WTC11 (cell line): ENCODE measurements around the gene IFIH1. TPM values are rescaled to one million over a fixed set of nuclear protein-coding genes. Genes with fewer than 3 reads are reported as not detected.

Experiments
- ATAC-seq: fragments of 200-7000 bp; cut with Tn5 transposase; 2 replicates; pipeline ENCODE4 v1.10.0; 2021; ENCODE audit warnings: mild to moderate bottlenecking, moderate library complexity
- CTCF ChIA-PET: fragments of 300-600 bp; sonication (Branson Sonifier 250); formaldehyde crosslinking; loops from one replicate; lab custom pipeline; 2021; ENCODE audit warnings: antibody characterized with exemption; lab: Charles Lee
- POLR2A ChIA-PET: fragments of 350-600 bp; sonication (Branson Sonifier 250); formaldehyde crosslinking; loops from one replicate; lab custom pipeline; 2021; ENCODE audit warnings: antibody characterized with exemption; lab: Charles Lee
- DNase-seq: peaks from one replicate; pipeline ENCODE4 v3.0.0; 2021; ENCODE audit warnings: low spot score
- H3K27ac Mint-ChIP-seq: 2 replicates; pipeline ENCODE4 v1.8.0; 2021; ENCODE audit warnings: mixed read lengths
- H3K27me3 Mint-ChIP-seq: 2 replicates; pipeline ENCODE4 v1.8.0; 2021; ENCODE audit warnings: low read depth, mild to moderate bottlenecking, moderate library complexity, mixed read lengths
- H3K36me3 Mint-ChIP-seq: 2 replicates; pipeline ENCODE4 v1.8.0; 2021; ENCODE audit warnings: mixed read lengths
- H3K4me1 Mint-ChIP-seq: 2 replicates; pipeline ENCODE4 v1.8.0; 2022; ENCODE audit warnings: mixed read lengths
- H3K4me3 Mint-ChIP-seq: 2 replicates; pipeline ENCODE4 v1.8.0; 2021; ENCODE audit warnings: mild to moderate bottlenecking, moderate library complexity, mixed read lengths
- H3K9me3 Mint-ChIP-seq: 2 replicates; pipeline ENCODE4 v1.8.0; 2021; ENCODE audit warnings: mixed read lengths
- JAZF1 ChIP-seq: fragments of 250-450 bp; sonication (Bioruptor Pico); IDR thresholded peaks from 2 replicates; pipeline ENCODE4 v1.9.0; 2021; ENCODE audit warnings: moderate library complexity, mild to moderate bottlenecking, inconsistent platforms
- OVOL2 ChIP-seq: fragments of 250-450 bp; sonication (Bioruptor Pico); IDR thresholded peaks from 2 replicates; pipeline ENCODE4 v1.9.0; 2021; ENCODE audit warnings: mild to moderate bottlenecking, borderline replicate concordance
- ZBTB21 ChIP-seq: sonication (generic); formaldehyde crosslinking; IDR thresholded peaks from 2 replicates; pipeline ENCODE4 v1.8.1; 2023; ENCODE audit warnings: mild to moderate bottlenecking, missing genetic modification reagents, borderline replicate concordance
- ZNF121 ChIP-seq: sonication (generic); formaldehyde crosslinking; IDR thresholded peaks from 2 replicates; pipeline ENCODE4 v1.8.0; 2023; ENCODE audit warnings: missing genetic modification reagents
- ZNF219 ChIP-seq: sonication (generic); formaldehyde crosslinking; IDR thresholded peaks from 2 replicates; pipeline ENCODE4 v1.8.0; 2023; ENCODE audit warnings: missing genetic modification reagents, mild to moderate bottlenecking, borderline replicate concordance
- total RNA-seq: library from RNA; stranded (reverse); gene quantifications from 3 replicates; pipeline ENCODE4 v1.2.3, GENCODE V29; 2021
- TF ChIP-seq, protein P1 (sequence below): fragments of 200-600 bp; IDR thresholded peaks from 2 replicates; pipeline ENCODE4 v1.8.0; 2022; ENCODE audit warnings: antibody characterized with exemption
- TF ChIP-seq, protein P2 (sequence below): sonication (generic); formaldehyde crosslinking; IDR thresholded peaks from 2 replicates; pipeline ENCODE4 v1.8.1; 2023; ENCODE audit warnings: mild to moderate bottlenecking, moderate library complexity, missing genetic modification reagents
- TF ChIP-seq, protein P3 (sequence below): fragments of 250-450 bp; sonication (Bioruptor Pico); IDR thresholded peaks from 2 replicates; pipeline ENCODE4 v1.9.0; 2021; ENCODE audit warnings: moderate library complexity, mild to moderate bottlenecking, inconsistent platforms, borderline replicate concordance
- TF ChIP-seq, protein P4 (sequence below): sonication (generic); formaldehyde crosslinking; IDR thresholded peaks from 2 replicates; pipeline ENCODE4 v1.8.0; 2022; ENCODE audit warnings: mild to moderate bottlenecking, missing genetic modification reagents
- TF ChIP-seq, protein P5 (sequence below): fragments of 250-450 bp; sonication (Bioruptor Pico); IDR thresholded peaks from 2 replicates; pipeline ENCODE4 v1.9.0; 2021; ENCODE audit warnings: mild to moderate bottlenecking
- TF ChIP-seq, protein P6 (sequence below): sonication (generic); formaldehyde crosslinking; IDR thresholded peaks from 2 replicates; pipeline ENCODE4 v1.8.1; 2023; ENCODE audit warnings: mild to moderate bottlenecking, missing genetic modification reagents, moderate library complexity
- TF ChIP-seq, protein P7 (sequence below): sonication (generic); formaldehyde crosslinking; IDR thresholded peaks from 2 replicates; pipeline ENCODE4 v1.8.0; 2022; ENCODE audit warnings: mild to moderate bottlenecking, missing genetic modification reagents
- TF ChIP-seq, protein P8 (sequence below): sonication (generic); formaldehyde crosslinking; IDR thresholded peaks from 2 replicates; pipeline ENCODE4 v1.8.0; 2022; ENCODE audit warnings: mild to moderate bottlenecking, missing genetic modification reagents
- TF ChIP-seq, protein P9 (sequence below): sonication (generic); formaldehyde crosslinking; IDR thresholded peaks from 2 replicates; pipeline ENCODE4 v1.8.1; 2023; ENCODE audit warnings: mild to moderate bottlenecking, missing genetic modification reagents

IFIH1 gene
- total RNA-seq, 1 experiment from 2014 or later, result 1.3 TPM

DNA sequence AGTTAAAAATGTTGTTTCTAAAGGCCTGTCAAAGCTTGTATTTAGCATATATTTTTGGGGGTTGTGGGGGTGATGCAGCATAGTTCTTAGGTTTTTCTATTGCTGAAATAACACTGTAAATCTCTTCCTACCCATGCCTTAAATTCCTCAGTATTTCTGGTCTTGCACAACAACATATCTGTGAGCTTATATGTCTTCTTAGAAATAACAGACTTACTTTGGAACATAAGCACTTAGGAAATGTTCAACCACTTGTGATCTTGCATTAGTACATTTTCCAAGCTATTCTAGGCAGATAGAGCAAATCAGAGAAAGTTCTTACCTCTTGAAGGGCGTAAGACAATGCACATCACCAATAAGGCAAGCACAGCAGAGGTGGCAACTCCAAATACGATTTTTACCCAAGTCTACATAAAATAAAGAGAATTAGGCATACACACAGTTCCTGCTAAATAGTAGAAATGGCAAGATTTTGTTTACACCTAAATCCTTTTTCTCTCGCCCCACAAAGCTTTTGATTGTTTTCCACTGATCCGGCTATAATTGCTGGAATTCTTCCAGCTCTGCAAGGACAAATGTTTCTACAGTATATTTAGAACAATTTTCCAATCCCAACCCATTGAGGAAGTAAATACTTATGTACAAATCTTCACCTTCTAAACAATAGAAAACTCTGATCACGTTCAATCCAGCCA lies 75.8 kb downstream of the IFIH1 start:
- ChIA-PET CTCF (interaction anchor here (0.7 kb wide), 1 partner anchor 38 kb away, joined by 3 read pairs; no protein-coding TSS in a partner anchor), POLR2A (interaction anchor here (0.7 kb wide), 1 partner anchor 37 kb away, joined by 3 read pairs; no protein-coding TSS in a partner anchor)
- no peaks in the 10 kb centered on the region for H3K9me3 Mint-ChIP-seq
- no peaks in the 10 kb centered on the region for H3K36me3 Mint-ChIP-seq
- no peak overlapping the region for H3K4me3 Mint-ChIP-seq
- DNase-seq (no peak), ATAC-seq (no peak)
- no peak overlapping the region for H3K27ac Mint-ChIP-seq
- TF ChIP-seq, protein P1, sequence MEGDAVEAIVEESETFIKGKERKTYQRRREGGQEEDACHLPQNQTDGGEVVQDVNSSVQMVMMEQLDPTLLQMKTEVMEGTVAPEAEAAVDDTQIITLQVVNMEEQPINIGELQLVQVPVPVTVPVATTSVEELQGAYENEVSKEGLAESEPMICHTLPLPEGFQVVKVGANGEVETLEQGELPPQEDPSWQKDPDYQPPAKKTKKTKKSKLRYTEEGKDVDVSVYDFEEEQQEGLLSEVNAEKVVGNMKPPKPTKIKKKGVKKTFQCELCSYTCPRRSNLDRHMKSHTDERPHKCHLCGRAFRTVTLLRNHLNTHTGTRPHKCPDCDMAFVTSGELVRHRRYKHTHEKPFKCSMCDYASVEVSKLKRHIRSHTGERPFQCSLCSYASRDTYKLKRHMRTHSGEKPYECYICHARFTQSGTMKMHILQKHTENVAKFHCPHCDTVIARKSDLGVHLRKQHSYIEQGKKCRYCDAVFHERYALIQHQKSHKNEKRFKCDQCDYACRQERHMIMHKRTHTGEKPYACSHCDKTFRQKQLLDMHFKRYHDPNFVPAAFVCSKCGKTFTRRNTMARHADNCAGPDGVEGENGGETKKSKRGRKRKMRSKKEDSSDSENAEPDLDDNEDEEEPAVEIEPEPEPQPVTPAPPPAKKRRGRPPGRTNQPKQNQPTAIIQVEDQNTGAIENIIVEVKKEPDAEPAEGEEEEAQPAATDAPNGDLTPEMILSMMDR, result no peak
- TF ChIP-seq JAZF1 (CRISPR knock-in tag), result no peak
- no peak for TF ChIP-seq ZBTB21 (CRISPR knock-in tag)
- TF ChIP-seq OVOL2 (CRISPR knock-in tag), result no peak
- TF ChIP-seq, protein P2, sequence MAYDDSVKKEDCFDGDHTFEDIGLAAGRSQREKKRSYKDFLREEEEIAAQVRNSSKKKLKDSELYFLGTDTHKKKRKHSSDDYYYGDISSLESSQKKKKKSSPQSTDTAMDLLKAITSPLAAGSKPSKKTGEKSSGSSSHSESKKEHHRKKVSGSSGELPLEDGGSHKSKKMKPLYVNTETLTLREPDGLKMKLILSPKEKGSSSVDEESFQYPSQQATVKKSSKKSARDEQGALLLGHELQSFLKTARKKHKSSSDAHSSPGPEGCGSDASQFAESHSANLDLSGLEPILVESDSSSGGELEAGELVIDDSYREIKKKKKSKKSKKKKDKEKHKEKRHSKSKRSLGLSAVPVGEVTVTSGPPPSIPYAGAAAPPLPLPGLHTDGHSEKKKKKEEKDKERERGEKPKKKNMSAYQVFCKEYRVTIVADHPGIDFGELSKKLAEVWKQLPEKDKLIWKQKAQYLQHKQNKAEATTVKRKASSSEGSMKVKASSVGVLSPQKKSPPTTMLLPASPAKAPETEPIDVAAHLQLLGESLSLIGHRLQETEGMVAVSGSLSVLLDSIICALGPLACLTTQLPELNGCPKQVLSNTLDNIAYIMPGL, result no peak
- TF ChIP-seq, protein P3, sequence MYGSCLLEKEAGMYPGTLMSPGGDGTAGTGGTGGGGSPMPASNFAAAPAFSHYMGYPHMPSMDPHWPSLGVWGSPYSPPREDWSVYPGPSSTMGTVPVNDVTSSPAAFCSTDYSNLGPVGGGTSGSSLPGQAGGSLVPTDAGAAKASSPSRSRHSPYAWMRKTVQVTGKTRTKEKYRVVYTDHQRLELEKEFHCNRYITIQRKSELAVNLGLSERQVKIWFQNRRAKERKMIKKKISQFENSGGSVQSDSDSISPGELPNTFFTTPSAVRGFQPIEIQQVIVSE, result no peak
- no peak for TF ChIP-seq ZNF121 (CRISPR knock-in tag)
- TF ChIP-seq, protein P4, sequence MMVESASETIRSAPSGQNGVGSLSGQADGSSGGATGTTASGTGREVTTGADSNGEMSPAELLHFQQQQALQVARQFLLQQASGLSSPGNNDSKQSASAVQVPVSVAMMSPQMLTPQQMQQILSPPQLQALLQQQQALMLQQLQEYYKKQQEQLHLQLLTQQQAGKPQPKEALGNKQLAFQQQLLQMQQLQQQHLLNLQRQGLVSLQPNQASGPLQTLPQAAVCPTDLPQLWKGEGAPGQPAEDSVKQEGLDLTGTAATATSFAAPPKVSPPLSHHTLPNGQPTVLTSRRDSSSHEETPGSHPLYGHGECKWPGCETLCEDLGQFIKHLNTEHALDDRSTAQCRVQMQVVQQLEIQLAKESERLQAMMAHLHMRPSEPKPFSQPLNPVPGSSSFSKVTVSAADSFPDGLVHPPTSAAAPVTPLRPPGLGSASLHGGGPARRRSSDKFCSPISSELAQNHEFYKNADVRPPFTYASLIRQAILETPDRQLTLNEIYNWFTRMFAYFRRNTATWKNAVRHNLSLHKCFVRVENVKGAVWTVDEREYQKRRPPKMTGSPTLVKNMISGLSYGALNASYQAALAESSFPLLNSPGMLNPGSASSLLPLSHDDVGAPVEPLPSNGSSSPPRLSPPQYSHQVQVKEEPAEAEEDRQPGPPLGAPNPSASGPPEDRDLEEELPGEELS (CRISPR knock-in tag), result no peak
- TF ChIP-seq, protein P5, sequence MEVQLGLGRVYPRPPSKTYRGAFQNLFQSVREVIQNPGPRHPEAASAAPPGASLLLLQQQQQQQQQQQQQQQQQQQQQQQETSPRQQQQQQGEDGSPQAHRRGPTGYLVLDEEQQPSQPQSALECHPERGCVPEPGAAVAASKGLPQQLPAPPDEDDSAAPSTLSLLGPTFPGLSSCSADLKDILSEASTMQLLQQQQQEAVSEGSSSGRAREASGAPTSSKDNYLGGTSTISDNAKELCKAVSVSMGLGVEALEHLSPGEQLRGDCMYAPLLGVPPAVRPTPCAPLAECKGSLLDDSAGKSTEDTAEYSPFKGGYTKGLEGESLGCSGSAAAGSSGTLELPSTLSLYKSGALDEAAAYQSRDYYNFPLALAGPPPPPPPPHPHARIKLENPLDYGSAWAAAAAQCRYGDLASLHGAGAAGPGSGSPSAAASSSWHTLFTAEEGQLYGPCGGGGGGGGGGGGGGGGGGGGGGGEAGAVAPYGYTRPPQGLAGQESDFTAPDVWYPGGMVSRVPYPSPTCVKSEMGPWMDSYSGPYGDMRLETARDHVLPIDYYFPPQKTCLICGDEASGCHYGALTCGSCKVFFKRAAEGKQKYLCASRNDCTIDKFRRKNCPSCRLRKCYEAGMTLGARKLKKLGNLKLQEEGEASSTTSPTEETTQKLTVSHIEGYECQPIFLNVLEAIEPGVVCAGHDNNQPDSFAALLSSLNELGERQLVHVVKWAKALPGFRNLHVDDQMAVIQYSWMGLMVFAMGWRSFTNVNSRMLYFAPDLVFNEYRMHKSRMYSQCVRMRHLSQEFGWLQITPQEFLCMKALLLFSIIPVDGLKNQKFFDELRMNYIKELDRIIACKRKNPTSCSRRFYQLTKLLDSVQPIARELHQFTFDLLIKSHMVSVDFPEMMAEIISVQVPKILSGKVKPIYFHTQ, result no peak
- no peak for TF ChIP-seq ZNF219 (CRISPR knock-in tag)
- TF ChIP-seq, protein P6, sequence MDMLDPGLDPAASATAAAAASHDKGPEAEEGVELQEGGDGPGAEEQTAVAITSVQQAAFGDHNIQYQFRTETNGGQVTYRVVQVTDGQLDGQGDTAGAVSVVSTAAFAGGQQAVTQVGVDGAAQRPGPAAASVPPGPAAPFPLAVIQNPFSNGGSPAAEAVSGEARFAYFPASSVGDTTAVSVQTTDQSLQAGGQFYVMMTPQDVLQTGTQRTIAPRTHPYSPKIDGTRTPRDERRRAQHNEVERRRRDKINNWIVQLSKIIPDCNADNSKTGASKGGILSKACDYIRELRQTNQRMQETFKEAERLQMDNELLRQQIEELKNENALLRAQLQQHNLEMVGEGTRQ (CRISPR knock-in tag), result no peak
- TF ChIP-seq, protein P7, sequence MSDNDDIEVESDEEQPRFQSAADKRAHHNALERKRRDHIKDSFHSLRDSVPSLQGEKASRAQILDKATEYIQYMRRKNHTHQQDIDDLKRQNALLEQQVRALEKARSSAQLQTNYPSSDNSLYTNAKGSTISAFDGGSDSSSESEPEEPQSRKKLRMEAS, result no peak
- H3K27me3 Mint-ChIP-seq, result no peaks in the 10 kb centered on the region
- H3K4me1 Mint-ChIP-seq, result peaks cover 15% of the 10 kb centered on the region

DNA sequence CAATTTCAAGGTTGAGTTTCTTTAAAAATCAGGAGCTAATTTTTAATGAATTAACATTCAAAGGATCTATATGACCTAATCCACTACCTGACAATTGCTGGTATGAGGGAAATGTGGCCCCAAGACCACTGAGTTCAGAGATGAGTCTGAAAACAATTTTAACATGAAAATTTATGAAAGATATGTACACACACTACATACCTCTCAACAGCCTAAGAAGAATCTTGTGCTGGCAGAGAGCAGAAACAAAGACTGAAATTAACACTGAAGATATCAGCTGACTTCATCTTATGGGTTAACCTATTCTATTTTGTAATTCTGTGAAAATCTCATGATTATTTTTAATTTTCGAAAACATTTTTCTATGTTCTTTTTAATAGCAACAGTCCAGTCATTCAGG lies 76.9 kb downstream of the IFIH1 start:
- Mint-ChIP-seq H3K4me1 (peaks cover 7% of the 10 kb centered on the region), H3K4me3 (no peak overlapping the region), H3K9me3 (peaks cover under 1% of the 10 kb centered on the region; the same call in 1 of the 2 replicates), H3K27ac (no peak overlapping the region), H3K27me3 (no peaks in the 10 kb centered on the region), H3K36me3 (no peaks in the 10 kb centered on the region)
- CTCF ChIA-PET, result interaction anchor here (0.7 kb wide), 1 partner anchor 39 kb away, joined by 3 read pairs; no protein-coding TSS in a partner anchor
- DNase-seq (no peak), ATAC-seq (no peak)
- TF ChIP-seq, protein P8, sequence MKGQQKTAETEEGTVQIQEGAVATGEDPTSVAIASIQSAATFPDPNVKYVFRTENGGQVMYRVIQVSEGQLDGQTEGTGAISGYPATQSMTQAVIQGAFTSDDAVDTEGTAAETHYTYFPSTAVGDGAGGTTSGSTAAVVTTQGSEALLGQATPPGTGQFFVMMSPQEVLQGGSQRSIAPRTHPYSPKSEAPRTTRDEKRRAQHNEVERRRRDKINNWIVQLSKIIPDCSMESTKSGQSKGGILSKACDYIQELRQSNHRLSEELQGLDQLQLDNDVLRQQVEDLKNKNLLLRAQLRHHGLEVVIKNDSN (CRISPR knock-in tag), result no peak
- TF ChIP-seq, protein P9, sequence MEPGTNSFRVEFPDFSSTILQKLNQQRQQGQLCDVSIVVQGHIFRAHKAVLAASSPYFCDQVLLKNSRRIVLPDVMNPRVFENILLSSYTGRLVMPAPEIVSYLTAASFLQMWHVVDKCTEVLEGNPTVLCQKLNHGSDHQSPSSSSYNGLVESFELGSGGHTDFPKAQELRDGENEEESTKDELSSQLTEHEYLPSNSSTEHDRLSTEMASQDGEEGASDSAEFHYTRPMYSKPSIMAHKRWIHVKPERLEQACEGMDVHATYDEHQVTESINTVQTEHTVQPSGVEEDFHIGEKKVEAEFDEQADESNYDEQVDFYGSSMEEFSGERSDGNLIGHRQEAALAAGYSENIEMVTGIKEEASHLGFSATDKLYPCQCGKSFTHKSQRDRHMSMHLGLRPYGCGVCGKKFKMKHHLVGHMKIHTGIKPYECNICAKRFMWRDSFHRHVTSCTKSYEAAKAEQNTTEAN, result no peak
- POLR2A ChIA-PET, result no interaction called here
